ENCODE data around the gene RFTN2. TPM values are rescaled to one million over a fixed set of nuclear protein-coding genes. Genes with fewer than 3 reads are reported as not detected.
A peak's percentile ranks its signal among the peaks of the same experiment; 100 is the strongest.

The RFTN2 gene, protein sequence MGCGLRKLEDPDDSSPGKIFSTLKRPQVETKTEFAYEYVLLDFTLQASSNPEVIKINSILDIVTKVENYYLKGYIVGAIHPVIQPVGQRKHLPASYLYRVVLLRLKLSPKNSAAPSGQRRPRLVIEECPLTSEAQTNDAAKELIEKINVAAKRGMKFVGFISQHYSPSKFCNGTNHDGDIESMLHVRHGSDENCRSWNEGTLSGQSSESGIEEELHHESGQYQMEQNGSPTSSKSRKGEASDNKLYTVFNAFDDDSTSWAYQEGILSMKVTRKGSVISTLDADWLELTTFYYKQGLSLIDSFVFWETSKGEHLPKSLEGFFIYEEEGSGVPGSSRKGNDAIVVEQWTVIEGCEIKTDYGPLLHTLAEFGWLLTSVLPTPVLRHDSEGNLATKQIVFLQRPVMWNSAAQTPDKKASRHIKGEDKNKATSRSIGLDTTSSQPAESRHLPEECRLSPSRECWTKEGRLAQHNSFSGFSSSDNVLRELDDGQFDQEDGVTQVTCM
- 0.05 and 0.08 TPM in 2 replicates for polyA plus RNA-seq (2012; rRNA removed)
- 0.06 and 0.10 TPM in 2 replicates for polyA plus RNA-seq (2012; cell fraction: cytosol; rRNA removed)
- polyA plus RNA-seq (2012; cell fraction: nucleus; rRNA removed): 0.04 TPM in 1 of 2 replicates, not detected in the other

- H3K4me1 ChIP-seq (ENCODE audit: control insufficient read depth in 1 of 2, insufficient read depth in 2 of 2, low read depth in 1 of 2, low read length in 1 of 2): peaks cover 0 to 5% of the 10 kb centered on the region in 2 experiments; a peak in 2 of 4 replicates
- POLR2A ChIA-PET: no interaction called here
- H3K4me3 ChIP-seq (ENCODE audit: low read depth in 2 of 2, low read length in 1 of 2): no peak within 1 kb of the TSS
- peaks cover 3% of the 10 kb centered on the region for H3F3A ChIP-seq (replicated peaks; ENCODE audit: insufficient read depth)
- no peak for DNase-seq
- TF ChIP-seq MXI1 (IDR thresholded peaks at IDR 0.05; ENCODE audit: low read depth, low read length) (no peak), TAF1 (IDR thresholded peaks at IDR 0.05; ENCODE audit: borderline replicate concordance, low read depth, low read length) (no peak), REST (IDR thresholded peaks at IDR 0.05; ENCODE audit: low read depth, low read length) (no peak), FOSL2 (IDR thresholded peaks at IDR 0.05; ENCODE audit: borderline replicate concordance, low read depth) (no peak), POLR2AphosphoS5 (IDR thresholded peaks at IDR 0.05; ENCODE audit: low read depth, low read length) (no peak), GATA2 (CRISPR knock-in tag; IDR thresholded peaks at IDR 0.05) (no peak)
- no peaks in the 10 kb centered on the region for H3K9me3 ChIP-seq
- H3K79me2 ChIP-seq (ENCODE audit: insufficient read depth): no peaks in the 10 kb centered on the region
- H3K27ac ChIP-seq (ENCODE audit: low read depth in 2 of 2, low read length in 1 of 2): no peak within 1 kb of the TSS
- H3K4me2 ChIP-seq: peak within 1 kb of the TSS; percentile 16; the same call in 1 of the 2 replicates
- H4K20me1 ChIP-seq (ENCODE audit: insufficient read depth): no peaks in the 10 kb centered on the region
- H3K27me3 ChIP-seq (ENCODE audit: insufficient read depth): no peaks in the 10 kb centered on the region
- H2AFZ ChIP-seq (ENCODE audit: low read depth): peak within 1 kb of the TSS; percentile 75
- CTCF ChIA-PET: no interaction called here
- H3K36me3 ChIP-seq (replicated peaks in 1 of 2; ENCODE audit: control insufficient read depth in 1 of 2, insufficient read depth in 2 of 2, low read length in 1 of 2): no peaks in the 10 kb centered on the region
- no peaks in the 10 kb centered on the region for H3K9me2 ChIP-seq
- WGBS (ENCODE audit: low lambda C conversion rate): 93% methylated on average over 3 of the region's 3 CpGs
- H3K9ac ChIP-seq: no peak within 1 kb of the TSS
Observed at GRCh38 chr2:197675246-197675645, at the start of gene RFTN2. TSS of gene RFTN2 (minus strand) at chr2:197675587. CDS start at chr2:197675458, 129 bp downstream.

- no peaks in the 10 kb centered on the region for H3F3A ChIP-seq (replicated peaks; ENCODE audit: insufficient read depth)
- ChIA-PET CTCF (interaction anchor here (1.0 to 3.2 kb wide), 2 partner anchors 11 to 68 kb away, joined by 3 to 19 read pairs; no protein-coding TSS in a partner anchor), POLR2A (no interaction called here)
- no peak overlapping the region for H3K9ac ChIP-seq
- no peak overlapping the region for H3K4me2 ChIP-seq
- 93% methylated on average over 2 of the region's 2 CpGs for WGBS (ENCODE audit: low lambda C conversion rate)
- no peak overlapping the region for H2AFZ ChIP-seq (ENCODE audit: low read depth)
- H4K20me1 ChIP-seq (ENCODE audit: insufficient read depth): no peaks in the 10 kb centered on the region
- H3K4me3 ChIP-seq (ENCODE audit: low read depth in 2 of 2, low read length in 1 of 2): no peak overlapping the region
- TF ChIP-seq TCF12 (IDR thresholded peaks at IDR 0.05) (no peak), RCOR1 (IDR thresholded peaks at IDR 0.05; ENCODE audit: low read length) (no peak), RAD21 (IDR thresholded peaks at IDR 0.05; ENCODE audit: low read length) (no peak), TAF1 (IDR thresholded peaks at IDR 0.05; ENCODE audit: borderline replicate concordance, low read depth, low read length) (no peak)
- TF ChIP-seq, protein P1, sequence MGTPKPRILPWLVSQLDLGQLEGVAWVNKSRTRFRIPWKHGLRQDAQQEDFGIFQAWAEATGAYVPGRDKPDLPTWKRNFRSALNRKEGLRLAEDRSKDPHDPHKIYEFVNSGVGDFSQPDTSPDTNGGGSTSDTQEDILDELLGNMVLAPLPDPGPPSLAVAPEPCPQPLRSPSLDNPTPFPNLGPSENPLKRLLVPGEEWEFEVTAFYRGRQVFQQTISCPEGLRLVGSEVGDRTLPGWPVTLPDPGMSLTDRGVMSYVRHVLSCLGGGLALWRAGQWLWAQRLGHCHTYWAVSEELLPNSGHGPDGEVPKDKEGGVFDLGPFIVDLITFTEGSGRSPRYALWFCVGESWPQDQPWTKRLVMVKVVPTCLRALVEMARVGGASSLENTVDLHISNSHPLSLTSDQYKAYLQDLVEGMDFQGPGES (IDR thresholded peaks at IDR 0.05; ENCODE audit: low read depth, low read length): no peak
- H3K36me3 ChIP-seq (replicated peaks in 1 of 2; ENCODE audit: control insufficient read depth in 1 of 2, insufficient read depth in 2 of 2, low read length in 1 of 2): peaks cover 0 to under 1% of the 10 kb centered on the region in 2 experiments
- DNase-seq: no peak
- no peaks in the 10 kb centered on the region for H3K9me3 ChIP-seq
- H3K79me2 ChIP-seq (ENCODE audit: insufficient read depth): no peaks in the 10 kb centered on the region
- no peaks in the 10 kb centered on the region for H3K4me1 ChIP-seq (ENCODE audit: control insufficient read depth in 1 of 2, insufficient read depth in 2 of 2, low read depth in 1 of 2, low read length in 1 of 2)
- no peaks in the 10 kb centered on the region for H3K9me2 ChIP-seq
- H3K27ac ChIP-seq (ENCODE audit: low read depth in 2 of 2, low read length in 1 of 2): no peak overlapping the region
- no peaks in the 10 kb centered on the region for H3K27me3 ChIP-seq (ENCODE audit: insufficient read depth)
Observed at GRCh38 chr2:197717863-197718262, 42.5 kb upstream of the RFTN2 start.

Data from SK-N-SH (cell line).